ENCODE results near the gene PGS1. TPM values are rescaled to one million over a fixed set of nuclear protein-coding genes. Genes with fewer than 3 reads are reported as not detected.
A peak's percentile ranks its signal among the peaks of the same experiment; 100 is the strongest.

PGS1 gene
- total RNA-seq, 4 donors from 2014 or later: 30.7 to 45.9 (median 35.6) TPM

GRCh38 chr17:78362232-78362631 lies 16.2 kb upstream of the PGS1 start:
- no peak overlapping the region for H3K27ac ChIP-seq (replicated peaks in 1 of 4)
- WGBS: 95% methylated on average over 5 of the region's 5 CpGs
- DNase-seq (ENCODE audit: extremely low spot score): no peak
- no peak overlapping the region for H3K4me3 ChIP-seq
- H3K27me3 ChIP-seq: no peaks in the 10 kb centered on the region
- intact Hi-C loops (cut with DNase I): no loop called here
- peaks cover 0 to 21% (median 15%) of the 10 kb centered on the region in 4 donors for H3K36me3 ChIP-seq
- no peak for TF ChIP-seq POLR2AphosphoS5 (IDR thresholded peaks at IDR 0.05)
- no peak for TF ChIP-seq EP300 (IDR thresholded peaks at IDR 0.05)
- no peak for TF ChIP-seq CTCF (IDR thresholded peaks at IDR 0.05)
- TF ChIP-seq POLR2A (IDR thresholded peaks at IDR 0.05; ENCODE audit: low read depth): no peak
- peaks cover 36 to 57% (median 45%) of the 10 kb centered on the region in 4 donors for H3K4me1 ChIP-seq
- no peaks in the 10 kb centered on the region for H3K9me3 ChIP-seq

- Histone ChIP-seq H3K9me3 (no peaks in the 10 kb centered on the region), H3K4me1 (peaks cover 32 to 52% (median 41%) of the 10 kb centered on the region in 4 donors), H3K36me3 (peaks cover 0 to 16% (median 12%) of the 10 kb centered on the region in 4 donors), H3K4me3 (no peak overlapping the region), H3K27ac (replicated peaks in 1 of 4) (no peak overlapping the region), H3K27me3 (no peaks in the 10 kb centered on the region)
- TF ChIP-seq CTCF (IDR thresholded peaks at IDR 0.05): no peak
- 79% methylated on average over 7 of the region's 7 CpGs for WGBS
- DNase-seq (ENCODE audit: extremely low spot score): no peak
- intact Hi-C loops (cut with DNase I): no loop called here
Measured at GRCh38 chr17:78362671-78363070, 15.8 kb upstream of the PGS1 start.

- H3K27ac ChIP-seq (replicated peaks in 1 of 4): peak overlapping the region in 2 of 4 donors; percentile 69 to 70
- H3K4me1 ChIP-seq: peaks cover 20 to 32% (median 28%) of the 10 kb centered on the region in 4 donors
- H3K9me3 ChIP-seq: no peaks in the 10 kb centered on the region
- H3K4me3 ChIP-seq: no peak overlapping the region
- intact Hi-C loops (cut with DNase I): no loop called here
- 76% methylated on average over 25 of the region's 26 CpGs for WGBS
- no peaks in the 10 kb centered on the region for H3K36me3 ChIP-seq
- peaks cover 0 to 5% (median 0%) of the 10 kb centered on the region in 4 donors for H3K27me3 ChIP-seq
- DNase-seq (ENCODE audit: extremely low spot score): no peak
- TF ChIP-seq EP300 (IDR thresholded peaks at IDR 0.05): no peak
- TF ChIP-seq POLR2A (IDR thresholded peaks at IDR 0.05; ENCODE audit: low read depth): no peak
- TF ChIP-seq POLR2AphosphoS5 (IDR thresholded peaks at IDR 0.05): no peak
- no peak for TF ChIP-seq CTCF (IDR thresholded peaks at IDR 0.05)
Measured at GRCh38 chr17:78364436-78365281, 13.8 kb upstream of the PGS1 start.

GRCh38 chr17:78365561-78366108 lies 12.8 kb upstream of the PGS1 start:
- TF ChIP-seq POLR2A (IDR thresholded peaks at IDR 0.05; ENCODE audit: low read depth) (no peak), POLR2AphosphoS5 (IDR thresholded peaks at IDR 0.05) (peak in 1 of 2 donors; percentile 5)
- no peaks in the 10 kb centered on the region for H3K36me3 ChIP-seq
- H3K27ac ChIP-seq (replicated peaks in 1 of 4): peak overlapping the region; percentile 49 to 70 (median 60)
- peaks cover 0 to 5% (median 0%) of the 10 kb centered on the region in 4 donors for H3K27me3 ChIP-seq
- no peaks in the 10 kb centered on the region for H3K9me3 ChIP-seq
- 45% methylated on average over 9 of the region's 16 CpGs for WGBS
- H3K4me1 ChIP-seq: peaks cover 16 to 27% (median 23%) of the 10 kb centered on the region in 4 donors
- no peak overlapping the region for H3K4me3 ChIP-seq
- no peak for DNase-seq (ENCODE audit: extremely low spot score)
- intact Hi-C loops (cut with DNase I): no loop called here

- Histone ChIP-seq H3K9me3 (no peaks in the 10 kb centered on the region), H3K27me3 (peaks cover 0 to 5% (median 0%) of the 10 kb centered on the region in 4 donors), H3K4me3 (no peak overlapping the region), H3K27ac (replicated peaks in 1 of 4) (peak overlapping the region; percentile 49 to 70 (median 60)), H3K36me3 (no peaks in the 10 kb centered on the region), H3K4me1 (peaks cover 12 to 20% (median 18%) of the 10 kb centered on the region in 4 donors)
- intact Hi-C loops (cut with DNase I): no loop called here
- DNase-seq (ENCODE audit: extremely low spot score): no peak
- no peak for TF ChIP-seq POLR2A (IDR thresholded peaks at IDR 0.05; ENCODE audit: low read depth)
- no peak for TF ChIP-seq POLR2AphosphoS5 (IDR thresholded peaks at IDR 0.05)
- TF ChIP-seq EP300 (IDR thresholded peaks at IDR 0.05): no peak
- no peak for TF ChIP-seq CTCF (IDR thresholded peaks at IDR 0.05)
- 72% methylated on average over 12 of the region's 18 CpGs for WGBS
Measured at GRCh38 chr17:78366109-78366848, 12.2 kb upstream of the PGS1 start.

All from esophagus muscularis mucosa (tissue), 4 donors.